ENCODE results near the gene SOX5. TPM values are rescaled to one million over a fixed set of nuclear protein-coding genes. Genes with fewer than 3 reads are reported as not detected.
"Not testable (repeated sequence)": the region's sequence is repeated elsewhere in the genome, so short reads cannot be mapped to it uniquely, and the experiment has no call there.

Gene SOX5
- total and polyA plus RNA-seq, 9 donors, result 1.6 to 7.3 (median 2.5) TPM

DNA sequence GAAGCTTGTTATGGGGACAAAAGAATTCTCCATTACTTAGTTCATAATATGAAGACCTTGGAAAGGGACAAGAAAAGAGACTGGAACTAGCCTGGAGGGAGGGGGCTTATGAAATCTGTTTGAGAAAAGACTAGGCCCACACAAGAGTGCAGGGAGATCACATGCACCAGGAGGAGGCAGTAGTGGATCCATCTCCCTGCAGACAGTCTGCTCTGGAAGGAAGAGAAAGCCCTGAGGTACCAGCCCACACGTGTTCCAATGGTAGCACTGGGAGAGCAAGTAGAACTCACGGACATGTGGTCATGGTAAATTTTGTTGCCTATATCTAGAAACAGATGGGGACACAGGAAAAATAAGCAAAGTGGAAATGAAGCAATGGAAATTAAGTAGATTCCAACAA lies 445.4 kb downstream of the SOX5 start:
- Histone ChIP-seq H3K4me1 (ENCODE audit: control insufficient read depth, insufficient read depth, low read length) (no peaks in the 10 kb centered on the region), H3K4me3 (ENCODE audit: low read length) (no peak overlapping the region), H3K36me3 (ENCODE audit: control insufficient read depth, insufficient read depth, low read length) (no peaks in the 10 kb centered on the region), H3K9me3 (replicated peaks; ENCODE audit: control insufficient read depth, low read depth, low read length) (no peaks in the 10 kb centered on the region), H3K27ac (ENCODE audit: low read length) (no peak overlapping the region), H3K27me3 (ENCODE audit: control insufficient read depth, insufficient read depth, low read length) (no peaks in the 10 kb centered on the region)
- no CpG with 5 or more reads among the region's 2 CpGs for WGBS (ENCODE audit: insufficient coverage)
- no peak for DNase-seq

DNA sequence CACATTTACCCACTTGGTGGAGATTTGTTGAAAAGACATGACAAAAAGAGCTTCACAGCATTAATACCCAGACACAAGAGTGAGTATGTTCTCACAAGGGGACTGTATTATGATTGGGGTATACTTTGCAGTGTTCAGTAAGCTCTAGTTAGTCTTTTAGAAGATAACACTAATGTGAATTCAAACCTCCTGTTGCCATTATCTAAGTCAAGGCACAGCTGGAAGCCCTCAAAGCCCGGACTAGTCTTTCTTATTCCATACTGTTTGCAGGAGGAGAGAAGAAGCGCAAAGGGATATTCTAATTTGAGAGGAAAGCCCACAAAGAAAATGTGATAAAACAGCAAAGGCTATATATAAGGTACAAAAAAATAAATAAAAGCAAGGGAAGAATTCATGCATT lies 445.9 kb downstream of the SOX5 start:
- Histone ChIP-seq H3K9me3 (replicated peaks; ENCODE audit: control insufficient read depth, low read depth, low read length) (no peaks in the 10 kb centered on the region), H3K27me3 (ENCODE audit: control insufficient read depth, insufficient read depth, low read length) (no peaks in the 10 kb centered on the region), H3K4me3 (ENCODE audit: low read length) (no peak overlapping the region), H3K4me1 (ENCODE audit: control insufficient read depth, insufficient read depth, low read length) (no peaks in the 10 kb centered on the region), H3K27ac (ENCODE audit: low read length) (no peak overlapping the region), H3K36me3 (ENCODE audit: control insufficient read depth, insufficient read depth, low read length) (no peaks in the 10 kb centered on the region)
- no peak for DNase-seq
- no CpG with 5 or more reads among the region's 2 CpGs for WGBS (ENCODE audit: insufficient coverage)

DNA sequence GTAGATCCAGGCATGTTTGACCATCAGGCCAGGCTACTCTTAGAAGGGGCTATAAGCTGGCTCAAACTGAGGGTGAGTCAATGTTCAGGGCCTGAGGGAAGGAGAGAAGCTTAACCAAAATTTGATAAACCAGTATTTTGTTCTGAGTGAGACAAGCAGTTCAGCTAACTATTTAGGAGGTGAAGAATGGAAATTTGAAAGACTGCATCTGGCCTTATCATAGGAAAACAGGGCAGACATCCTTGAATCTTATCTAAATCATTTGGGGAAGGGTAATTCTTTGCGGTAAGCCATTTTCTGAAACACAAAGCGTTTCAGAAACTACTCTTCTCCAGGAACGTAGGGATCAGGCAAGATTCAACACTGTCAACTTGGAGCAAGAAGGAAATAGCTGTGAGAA lies 447.2 kb downstream of the SOX5 start:
- WGBS (ENCODE audit: insufficient coverage), result no CpG with 5 or more reads among the region's 3 CpGs

DNA sequence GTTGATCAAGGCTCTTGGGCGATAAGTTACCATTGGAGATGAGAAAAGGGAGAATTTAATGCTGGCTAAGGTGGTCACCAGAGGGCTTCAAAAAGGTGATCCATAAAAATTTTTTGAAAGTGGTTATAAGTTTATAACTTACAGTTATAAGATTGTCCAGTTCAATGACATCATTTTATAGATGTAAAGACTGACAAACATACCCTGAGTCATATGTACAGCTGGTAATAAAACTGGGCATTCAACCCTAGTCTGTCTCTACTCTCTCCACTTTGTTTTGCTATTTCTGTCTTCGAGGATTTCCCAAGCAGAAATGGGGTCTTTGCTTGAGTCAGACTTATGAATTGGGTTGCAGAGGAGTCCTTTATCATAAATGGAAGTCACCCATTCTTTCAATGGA lies 454.0 kb downstream of the SOX5 start:
- H3K4me1 ChIP-seq (ENCODE audit: control insufficient read depth, insufficient read depth, low read length), result no peaks in the 10 kb centered on the region
- no peaks in the 10 kb centered on the region for H3K36me3 ChIP-seq (ENCODE audit: control insufficient read depth, insufficient read depth, low read length)
- no peaks in the 10 kb centered on the region for H3K27me3 ChIP-seq (ENCODE audit: control insufficient read depth, insufficient read depth, low read length)
- no peak for DNase-seq
- no CpG with 5 or more reads among the region's 2 CpGs for WGBS (ENCODE audit: insufficient coverage)
- H3K4me3 ChIP-seq (ENCODE audit: low read length), result no peak overlapping the region
- H3K27ac ChIP-seq (ENCODE audit: low read length), result no peak overlapping the region
- H3K9me3 ChIP-seq (replicated peaks; ENCODE audit: control insufficient read depth, low read depth, low read length), result no peaks in the 10 kb centered on the region

More for the DNA sequence above, 447.2 kb downstream of the SOX5 start:
- Histone ChIP-seq H3K36me3 (ENCODE audit: control insufficient read depth, insufficient read depth, low read length) (no peaks in the 10 kb centered on the region), H3K27ac (ENCODE audit: low read length) (no peak overlapping the region), H3K4me3 (ENCODE audit: low read length) (no peak overlapping the region), H3K27me3 (ENCODE audit: control insufficient read depth, insufficient read depth, low read length) (no peaks in the 10 kb centered on the region), H3K4me1 (ENCODE audit: control insufficient read depth, insufficient read depth, low read length) (no peaks in the 10 kb centered on the region), H3K9me3 (replicated peaks; ENCODE audit: control insufficient read depth, low read depth, low read length) (no peaks in the 10 kb centered on the region)
- no peak for DNase-seq

DNA sequence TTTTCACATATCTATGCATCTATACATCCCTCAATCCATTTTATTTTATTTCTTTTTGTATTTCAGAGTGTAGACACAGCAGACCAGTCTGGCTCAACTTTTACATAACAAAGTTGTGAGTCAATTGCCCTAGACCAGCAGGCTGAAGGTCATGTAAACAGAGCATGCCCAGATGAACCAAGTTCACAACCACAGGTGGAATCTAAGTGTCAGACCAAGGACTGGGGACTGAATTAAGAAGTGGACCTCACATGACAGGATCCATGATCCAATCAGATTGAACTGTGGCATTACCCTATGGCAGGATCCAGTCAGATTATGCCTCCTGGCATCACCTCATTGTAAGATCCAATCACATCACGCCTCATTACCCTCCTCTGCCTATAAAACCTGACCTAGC lies 455.8 kb downstream of the SOX5 start:
- no peak for DNase-seq
- Histone ChIP-seq H3K9me3 (replicated peaks; ENCODE audit: control insufficient read depth, low read depth, low read length) (no peaks in the 10 kb centered on the region), H3K27ac (ENCODE audit: low read length) (no peak overlapping the region), H3K36me3 (ENCODE audit: control insufficient read depth, insufficient read depth, low read length) (no peaks in the 10 kb centered on the region), H3K4me3 (ENCODE audit: low read length) (no peak overlapping the region), H3K4me1 (ENCODE audit: control insufficient read depth, insufficient read depth, low read length) (no peaks in the 10 kb centered on the region), H3K27me3 (ENCODE audit: control insufficient read depth, insufficient read depth, low read length) (no peaks in the 10 kb centered on the region)
- whole genome bisulfite sequencing (ENCODE audit: insufficient coverage), result 75% methylated on average over 1 of the region's 1 CpG

DNA sequence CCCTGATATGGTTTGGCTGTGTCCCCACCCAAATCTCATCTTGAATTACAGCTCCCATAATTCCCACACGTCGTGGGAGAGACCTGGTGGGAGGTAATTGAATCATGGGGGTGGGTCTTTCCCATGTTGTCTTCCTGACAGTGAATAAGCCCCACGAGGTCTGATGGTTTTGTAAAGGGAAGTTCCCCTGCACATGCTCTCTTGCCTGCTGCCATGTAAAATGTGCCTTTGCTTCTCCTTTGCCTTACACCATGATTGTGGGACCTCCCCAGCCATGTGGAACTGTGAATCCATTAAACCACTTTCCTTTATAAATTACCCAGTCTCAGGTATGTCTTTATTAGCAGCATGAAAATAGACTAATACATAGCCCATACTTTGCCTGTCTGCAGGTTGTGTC lies 458.4 kb downstream of the SOX5 start:
- not testable (repeated sequence) for H3K27me3 ChIP-seq (ENCODE audit: control insufficient read depth, insufficient read depth, low read length)

DNA sequence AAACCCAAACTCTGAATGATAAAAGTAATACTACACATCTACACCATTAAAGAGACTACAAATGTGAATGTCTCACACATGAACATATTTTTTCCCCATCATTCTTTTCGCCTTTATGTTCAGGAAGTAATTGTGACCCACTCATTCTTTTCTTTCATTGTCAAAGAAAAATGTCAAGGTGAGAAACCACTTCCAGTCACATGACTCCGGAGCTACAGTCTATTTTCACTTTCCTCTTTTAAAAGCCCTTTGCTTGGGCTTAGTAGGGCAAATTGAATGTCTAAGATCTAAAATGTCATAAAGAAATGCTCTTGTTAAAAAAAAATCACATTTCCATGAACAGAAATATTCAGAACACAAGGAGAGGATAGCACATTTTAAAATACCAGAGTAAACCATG lies 461.3 kb downstream of the SOX5 start:
- Histone ChIP-seq H3K27me3 (ENCODE audit: control insufficient read depth, insufficient read depth, low read length) (no peaks in the 10 kb centered on the region), H3K4me3 (ENCODE audit: low read length) (no peak overlapping the region), H3K36me3 (ENCODE audit: control insufficient read depth, insufficient read depth, low read length) (no peaks in the 10 kb centered on the region), H3K27ac (ENCODE audit: low read length) (no peak overlapping the region), H3K4me1 (ENCODE audit: control insufficient read depth, insufficient read depth, low read length) (no peaks in the 10 kb centered on the region), H3K9me3 (replicated peaks; ENCODE audit: control insufficient read depth, low read depth, low read length) (no peaks in the 10 kb centered on the region)
- WGBS (ENCODE audit: insufficient coverage), result no CpG with 5 or more reads among the region's 2 CpGs
- DNase-seq, result no peak

More for the DNA sequence above, 458.4 kb downstream of the SOX5 start:
- WGBS (ENCODE audit: insufficient coverage), result no CpG with 5 or more reads among the region's 3 CpGs
- H3K9me3 ChIP-seq (replicated peaks; ENCODE audit: control insufficient read depth, low read depth, low read length); H3K36me3 ChIP-seq (ENCODE audit: control insufficient read depth, insufficient read depth, low read length); H3K27ac ChIP-seq (ENCODE audit: low read length); H3K4me3 ChIP-seq (ENCODE audit: low read length); H3K4me1 ChIP-seq (ENCODE audit: control insufficient read depth, insufficient read depth, low read length); DNase-seq: not testable (repeated sequence)

DNA sequence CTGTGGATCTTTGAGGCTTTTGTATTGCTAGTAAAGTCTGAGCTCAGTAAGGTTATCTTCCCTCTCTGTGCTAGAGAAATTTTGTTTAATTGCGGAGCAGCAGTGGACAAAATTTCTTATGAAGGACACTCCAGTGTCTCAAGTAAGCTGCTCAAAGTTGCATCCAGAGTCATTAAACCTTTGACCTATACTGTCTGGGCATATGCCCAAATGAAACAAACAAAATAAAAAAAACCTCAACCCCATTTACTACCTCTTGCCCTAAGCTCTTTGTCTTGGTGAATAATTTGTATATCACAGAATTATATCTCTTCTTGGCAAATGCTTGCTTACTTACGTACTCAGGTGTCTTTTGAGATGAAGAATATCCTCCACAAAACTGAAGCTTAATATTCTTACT lies 465.2 kb downstream of the SOX5 start:
- no peaks in the 10 kb centered on the region for H3K4me1 ChIP-seq (ENCODE audit: control insufficient read depth, insufficient read depth, low read length)
- no peak for DNase-seq
- H3K9me3 ChIP-seq (replicated peaks; ENCODE audit: control insufficient read depth, low read depth, low read length), result peaks cover 2% of the 10 kb centered on the region
- H3K27me3 ChIP-seq (ENCODE audit: control insufficient read depth, insufficient read depth, low read length), result no peaks in the 10 kb centered on the region
- no peaks in the 10 kb centered on the region for H3K36me3 ChIP-seq (ENCODE audit: control insufficient read depth, insufficient read depth, low read length)
- H3K27ac ChIP-seq (ENCODE audit: low read length), result no peak overlapping the region
- no peak overlapping the region for H3K4me3 ChIP-seq (ENCODE audit: low read length)
- no CpG with 5 or more reads among the region's 2 CpGs for WGBS (ENCODE audit: insufficient coverage)

DNA sequence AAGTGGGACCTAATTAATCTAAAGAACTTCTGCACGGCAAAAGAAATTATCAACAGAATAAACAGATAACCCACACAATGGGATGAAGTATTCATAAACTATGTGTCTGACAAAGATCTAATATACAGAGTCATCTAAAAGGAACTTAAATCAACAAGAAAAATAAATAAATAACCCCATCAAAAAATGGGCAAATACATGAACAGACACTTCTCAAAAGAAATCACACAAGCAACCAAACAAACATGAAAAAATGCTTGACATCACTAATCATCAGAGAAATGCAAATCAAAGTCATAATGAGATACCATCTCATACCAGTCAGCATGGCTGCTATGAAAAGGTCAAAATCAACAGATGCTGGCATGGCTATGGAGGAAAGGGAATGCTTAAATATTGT lies 466.9 kb downstream of the SOX5 start:
- DNase-seq, result no peak
- WGBS (ENCODE audit: insufficient coverage), result no CpG with 5 or more reads among the region's 1 CpG
- Histone ChIP-seq H3K27ac (ENCODE audit: low read length) (no peak overlapping the region), H3K4me1 (ENCODE audit: control insufficient read depth, insufficient read depth, low read length) (no peaks in the 10 kb centered on the region), H3K9me3 (replicated peaks; ENCODE audit: control insufficient read depth, low read depth, low read length) (peaks cover 2% of the 10 kb centered on the region), H3K36me3 (ENCODE audit: control insufficient read depth, insufficient read depth, low read length) (no peaks in the 10 kb centered on the region), H3K4me3 (ENCODE audit: low read length) (no peak overlapping the region), H3K27me3 (ENCODE audit: control insufficient read depth, insufficient read depth, low read length) (no peaks in the 10 kb centered on the region)

Data from muscle of leg (tissue), 11 donors.